ENCODE data around the gene DNAJA3.

Gene DNAJA3

DNA sequence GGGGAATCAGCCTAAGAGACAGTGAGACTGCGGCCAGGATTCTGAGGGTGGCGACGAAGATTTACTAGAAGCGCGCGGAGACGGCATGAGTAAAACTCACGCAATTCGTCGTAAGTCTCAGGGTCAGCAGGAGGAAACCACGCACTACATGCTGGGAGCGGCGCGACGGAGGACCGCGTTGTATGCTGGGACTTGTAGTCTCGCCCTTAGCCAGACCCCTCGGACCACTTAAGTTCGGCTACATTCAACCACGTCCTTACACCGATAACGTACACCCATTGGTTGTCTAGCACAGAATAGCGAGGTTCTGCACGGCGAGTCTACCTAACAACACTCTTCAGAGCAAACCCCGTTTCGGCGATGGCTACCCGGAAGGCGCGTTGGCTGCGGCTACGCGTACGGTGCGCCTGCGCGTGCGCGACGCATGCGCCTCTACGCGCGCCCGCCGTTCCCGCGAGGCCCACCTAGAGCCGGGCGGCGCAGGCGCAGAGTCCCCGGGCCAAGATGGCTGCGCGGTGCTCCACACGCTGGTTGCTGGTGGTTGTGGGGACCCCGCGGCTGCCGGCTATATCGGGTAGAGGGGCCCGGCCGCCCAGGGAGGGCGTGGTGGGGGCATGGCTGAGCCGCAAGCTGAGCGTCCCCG lies at the start of gene DNAJA3:
DNAJA3 (plus strand) TSS at position 491 of the 643 bp plus-strand sequence; CDS start at position 505, 14 bp downstream.
- DNase-seq: peak; percentile 87

DNA sequence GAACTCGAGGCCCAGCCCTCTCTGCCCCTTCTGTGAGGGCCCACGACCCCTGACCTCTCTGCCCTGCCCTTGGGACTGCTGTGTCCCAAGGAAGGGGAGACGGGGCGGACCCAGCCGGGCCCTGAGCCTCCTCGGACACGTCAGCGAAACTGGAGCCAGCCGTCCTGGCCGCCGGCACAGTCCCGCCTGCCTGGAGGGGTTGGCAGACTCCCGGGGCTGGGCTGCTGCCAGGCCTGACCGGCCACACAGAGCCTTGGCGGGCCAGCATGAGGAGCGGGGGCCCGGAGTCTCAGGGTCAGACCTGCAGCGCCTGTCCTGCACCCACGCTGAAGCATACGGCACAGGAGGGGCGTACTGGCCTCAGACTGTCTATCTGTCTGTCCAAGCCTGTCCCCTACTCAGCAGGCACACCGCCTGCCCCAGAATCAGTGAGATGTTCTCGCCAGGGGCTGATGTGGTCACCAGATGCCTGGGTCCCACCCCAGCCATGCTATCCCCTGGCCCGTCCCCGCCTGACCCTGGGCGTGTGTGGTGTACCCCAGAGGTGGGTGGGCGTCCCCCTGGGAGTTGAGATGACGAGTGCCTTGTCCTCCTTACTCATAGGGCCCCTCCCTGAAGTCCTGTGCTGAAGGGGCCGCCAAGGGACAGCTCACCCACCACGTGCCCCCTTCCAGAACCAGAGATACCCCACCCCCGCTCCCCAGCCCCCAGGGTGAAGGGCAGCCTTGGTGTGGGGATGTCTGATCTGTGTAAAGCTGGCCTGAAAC lies 49.4 kb upstream of the DNAJA3 start:
- DNase-seq: peak; percentile 65

DNA sequence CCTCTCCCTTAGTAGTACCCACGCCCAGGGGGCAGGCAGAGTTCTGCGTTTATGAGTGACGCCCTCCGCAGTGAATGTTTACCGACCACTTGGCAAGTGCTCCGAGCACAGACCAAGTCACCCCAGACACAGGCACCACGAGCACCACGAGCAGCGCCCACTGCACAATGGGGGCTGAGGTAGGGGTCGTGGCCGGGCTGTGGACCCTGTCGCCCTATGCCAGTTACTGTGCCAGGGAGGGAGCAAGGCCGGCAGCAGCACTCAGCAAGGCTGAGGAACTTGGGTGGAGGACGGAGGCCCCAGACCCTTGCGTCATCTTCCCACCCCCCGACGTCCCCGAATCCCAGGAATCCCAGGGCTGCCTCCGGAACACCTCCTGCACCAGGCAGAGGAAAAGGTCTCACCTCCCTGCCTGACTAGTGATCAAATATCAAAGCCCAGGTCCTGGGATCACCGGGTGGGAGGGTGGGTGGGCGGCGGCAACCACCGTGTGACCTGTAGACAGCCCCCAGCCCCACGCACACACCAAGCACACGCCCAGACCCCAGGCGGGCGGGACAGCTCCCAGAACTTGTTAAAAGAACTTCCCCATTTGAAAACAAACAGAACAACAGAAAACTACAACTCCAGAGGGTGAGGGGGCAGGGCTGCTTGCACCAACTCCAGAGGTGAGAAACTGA lies 48.6 kb upstream of the DNAJA3 start:
- no peak for DNase-seq

DNA sequence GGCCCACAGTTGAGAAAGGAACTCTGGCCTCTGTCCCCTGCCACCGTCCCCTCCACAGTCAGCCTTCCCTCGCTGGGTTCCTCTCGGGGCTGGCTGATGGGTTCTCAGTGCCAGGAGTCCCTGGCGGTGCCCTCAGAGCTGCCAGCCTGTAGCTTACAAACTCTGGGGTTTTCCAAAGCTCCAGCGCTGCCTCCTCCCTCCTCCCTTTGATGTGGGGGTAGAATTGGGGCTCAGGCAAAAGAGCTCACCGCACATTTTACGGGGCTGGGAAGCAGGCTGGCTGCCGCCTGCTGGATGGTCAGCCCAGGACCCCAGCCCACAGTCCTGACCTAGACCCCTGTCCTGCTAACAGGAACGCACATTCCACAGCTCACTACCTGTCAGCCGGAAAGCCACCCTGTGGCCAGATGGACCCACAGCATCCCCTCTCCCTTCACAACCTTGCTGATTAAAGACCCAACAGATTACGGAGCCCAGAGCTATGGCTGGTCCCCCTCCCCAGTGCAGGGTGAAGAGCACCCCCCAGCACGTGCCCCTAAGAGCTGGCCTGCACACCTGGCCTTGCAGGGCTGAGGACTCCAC lies 48.0 kb upstream of the DNAJA3 start:
- DNase-seq: no peak

DNA sequence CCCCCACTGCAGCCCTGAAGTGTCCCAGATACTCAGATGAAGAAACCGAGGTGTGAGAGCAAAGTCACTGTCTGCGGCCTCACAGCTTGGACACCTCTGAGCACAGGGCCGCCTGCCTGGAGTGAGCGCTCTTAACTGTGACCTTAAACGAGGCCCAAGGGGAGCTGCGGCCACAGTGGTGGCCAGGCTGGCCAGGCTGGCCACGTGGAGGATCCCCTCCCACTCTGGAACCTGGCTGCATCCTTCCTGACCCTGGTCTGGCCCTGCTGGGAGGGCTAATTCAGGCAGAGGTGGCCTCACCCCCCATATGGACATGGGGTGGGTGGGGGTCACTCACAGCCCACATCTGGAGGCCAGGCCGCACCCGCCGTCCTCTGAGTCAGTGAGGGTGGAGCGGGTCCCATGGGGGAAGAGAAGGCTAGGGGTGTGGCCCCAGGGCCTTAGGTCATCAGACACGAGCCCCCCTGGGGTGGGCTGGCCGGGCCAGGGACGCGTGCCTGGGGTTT lies 47.5 kb upstream of the DNAJA3 start:
- no peak for DNase-seq

DNA sequence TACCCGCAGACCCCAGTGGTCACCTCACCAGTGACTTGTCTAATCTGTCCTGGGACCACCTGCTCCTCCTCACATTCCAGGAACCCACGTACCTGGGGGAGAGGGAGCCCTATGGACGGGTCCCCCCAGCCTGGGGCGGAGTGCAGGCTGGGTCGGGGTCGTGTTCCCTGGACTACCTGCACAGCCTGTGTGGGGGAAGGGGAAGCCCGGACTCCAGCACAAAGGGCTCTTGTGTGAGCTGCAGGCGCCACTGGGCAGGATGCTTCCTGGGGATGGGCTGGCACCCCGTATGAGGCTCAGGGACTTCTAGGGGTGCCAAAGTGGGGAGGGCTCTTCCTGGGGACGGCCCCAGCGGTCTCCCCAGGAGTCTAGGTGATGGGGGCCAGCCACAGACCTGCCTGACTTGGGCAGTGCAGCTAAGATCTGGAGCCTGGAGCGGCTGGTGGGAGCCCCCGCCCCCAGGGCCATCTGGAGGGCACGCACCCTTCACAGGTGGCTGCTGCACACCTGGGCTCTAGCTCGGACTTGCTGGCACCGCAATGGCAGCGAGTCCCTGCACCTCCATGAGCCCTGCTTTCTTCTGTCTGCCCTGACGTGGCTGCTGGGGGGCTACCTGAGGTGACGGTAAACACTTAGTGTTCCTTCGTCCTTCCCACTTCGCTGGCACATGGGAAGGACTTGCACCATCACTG lies 46.5 kb upstream of the DNAJA3 start:
- no peak for DNase-seq

DNA sequence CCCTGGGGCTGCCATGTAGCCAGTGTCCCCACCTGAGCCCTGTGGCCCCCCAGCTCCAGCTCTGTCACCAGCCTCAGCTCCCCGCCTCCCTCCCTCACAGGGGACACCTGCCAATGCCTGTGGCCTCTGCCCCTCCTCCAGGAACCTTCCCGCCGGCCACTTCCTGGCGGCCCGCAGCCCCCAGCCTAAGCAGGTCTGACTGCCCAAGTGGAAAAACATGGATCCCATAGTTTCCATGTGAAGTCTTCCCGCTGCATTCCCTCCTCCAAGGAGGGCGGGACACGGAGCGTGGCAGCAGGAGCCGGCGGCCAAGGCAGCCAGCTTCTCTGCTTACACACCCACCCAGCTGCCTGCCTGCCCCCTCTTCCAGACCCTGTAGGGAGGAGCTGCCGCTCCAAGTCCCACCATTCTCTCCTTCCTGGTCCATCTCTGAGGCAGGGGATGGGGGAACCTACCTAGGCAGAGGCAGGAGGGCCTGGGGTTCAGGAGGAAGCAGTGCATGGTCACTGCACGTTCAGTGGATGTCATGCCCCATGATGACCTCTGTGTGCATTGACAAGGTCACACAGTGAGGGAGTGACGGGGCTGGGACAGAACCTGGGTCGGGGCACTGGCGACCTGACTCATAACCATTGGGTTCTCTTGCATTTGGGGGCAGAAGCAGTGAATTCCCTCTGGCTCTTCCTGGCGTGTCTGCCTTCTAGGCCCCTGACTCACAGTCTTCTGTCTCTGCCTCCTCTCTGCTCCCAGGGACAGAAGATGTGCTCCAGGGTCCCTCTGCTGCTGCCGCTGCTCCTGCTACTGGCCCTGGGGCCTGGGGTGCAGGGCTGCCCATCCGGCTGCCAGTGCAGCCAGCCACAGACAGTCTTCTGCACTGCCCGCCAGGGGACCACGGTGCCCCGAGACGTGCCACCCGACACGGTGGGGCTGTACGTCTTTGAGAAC lies 45.3 kb upstream of the DNAJA3 start:
- no peak for DNase-seq

DNA sequence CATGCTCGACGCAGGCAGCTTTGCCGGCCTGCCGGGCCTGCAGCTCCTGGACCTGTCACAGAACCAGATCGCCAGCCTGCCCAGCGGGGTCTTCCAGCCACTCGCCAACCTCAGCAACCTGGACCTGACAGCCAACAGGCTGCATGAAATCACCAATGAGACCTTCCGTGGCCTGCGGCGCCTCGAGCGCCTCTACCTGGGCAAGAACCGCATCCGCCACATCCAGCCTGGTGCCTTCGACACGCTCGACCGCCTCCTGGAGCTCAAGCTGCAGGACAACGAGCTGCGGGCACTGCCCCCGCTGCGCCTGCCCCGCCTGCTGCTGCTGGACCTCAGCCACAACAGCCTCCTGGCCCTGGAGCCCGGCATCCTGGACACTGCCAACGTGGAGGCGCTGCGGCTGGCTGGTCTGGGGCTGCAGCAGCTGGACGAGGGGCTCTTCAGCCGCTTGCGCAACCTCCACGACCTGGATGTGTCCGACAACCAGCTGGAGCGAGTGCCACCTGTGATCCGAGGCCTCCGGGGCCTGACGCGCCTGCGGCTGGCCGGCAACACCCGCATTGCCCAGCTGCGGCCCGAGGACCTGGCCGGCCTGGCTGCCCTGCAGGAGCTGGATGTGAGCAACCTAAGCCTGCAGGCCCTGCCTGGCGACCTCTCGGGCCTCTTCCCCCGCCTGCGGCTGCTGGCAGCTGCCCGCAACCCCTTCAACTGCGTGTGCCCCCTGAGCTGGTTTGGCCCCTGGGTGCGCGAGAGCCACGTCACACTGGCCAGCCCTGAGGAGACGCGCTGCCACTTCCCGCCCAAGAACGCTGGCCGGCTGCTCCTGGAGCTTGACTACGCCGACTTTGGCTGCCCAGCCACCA lies 44.4 kb upstream of the DNAJA3 start:
- DNase-seq: no peak

DNA sequence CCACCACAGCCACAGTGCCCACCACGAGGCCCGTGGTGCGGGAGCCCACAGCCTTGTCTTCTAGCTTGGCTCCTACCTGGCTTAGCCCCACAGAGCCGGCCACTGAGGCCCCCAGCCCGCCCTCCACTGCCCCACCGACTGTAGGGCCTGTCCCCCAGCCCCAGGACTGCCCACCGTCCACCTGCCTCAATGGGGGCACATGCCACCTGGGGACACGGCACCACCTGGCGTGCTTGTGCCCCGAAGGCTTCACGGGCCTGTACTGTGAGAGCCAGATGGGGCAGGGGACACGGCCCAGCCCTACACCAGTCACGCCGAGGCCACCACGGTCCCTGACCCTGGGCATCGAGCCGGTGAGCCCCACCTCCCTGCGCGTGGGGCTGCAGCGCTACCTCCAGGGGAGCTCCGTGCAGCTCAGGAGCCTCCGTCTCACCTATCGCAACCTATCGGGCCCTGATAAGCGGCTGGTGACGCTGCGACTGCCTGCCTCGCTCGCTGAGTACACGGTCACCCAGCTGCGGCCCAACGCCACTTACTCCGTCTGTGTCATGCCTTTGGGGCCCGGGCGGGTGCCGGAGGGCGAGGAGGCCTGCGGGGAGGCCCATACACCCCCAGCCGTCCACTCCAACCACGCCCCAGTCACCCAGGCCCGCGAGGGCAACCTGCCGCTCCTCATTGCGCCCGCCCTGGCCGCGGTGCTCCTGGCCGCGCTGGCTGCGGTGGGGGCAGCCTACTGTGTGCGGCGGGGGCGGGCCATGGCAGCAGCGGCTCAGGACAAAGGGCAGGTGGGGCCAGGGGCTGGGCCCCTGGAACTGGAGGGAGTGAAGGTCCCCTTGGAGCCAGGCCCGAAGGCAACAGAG lies 43.5 kb upstream of the DNAJA3 start:
- no peak for DNase-seq

DNA sequence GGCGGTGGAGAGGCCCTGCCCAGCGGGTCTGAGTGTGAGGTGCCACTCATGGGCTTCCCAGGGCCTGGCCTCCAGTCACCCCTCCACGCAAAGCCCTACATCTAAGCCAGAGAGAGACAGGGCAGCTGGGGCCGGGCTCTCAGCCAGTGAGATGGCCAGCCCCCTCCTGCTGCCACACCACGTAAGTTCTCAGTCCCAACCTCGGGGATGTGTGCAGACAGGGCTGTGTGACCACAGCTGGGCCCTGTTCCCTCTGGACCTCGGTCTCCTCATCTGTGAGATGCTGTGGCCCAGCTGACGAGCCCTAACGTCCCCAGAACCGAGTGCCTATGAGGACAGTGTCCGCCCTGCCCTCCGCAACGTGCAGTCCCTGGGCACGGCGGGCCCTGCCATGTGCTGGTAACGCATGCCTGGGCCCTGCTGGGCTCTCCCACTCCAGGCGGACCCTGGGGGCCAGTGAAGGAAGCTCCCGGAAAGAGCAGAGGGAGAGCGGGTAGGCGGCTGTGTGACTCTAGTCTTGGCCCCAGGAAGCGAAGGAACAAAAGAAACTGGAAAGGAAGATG lies 42.8 kb upstream of the DNAJA3 start:
- DNase-seq: no peak

DNA sequence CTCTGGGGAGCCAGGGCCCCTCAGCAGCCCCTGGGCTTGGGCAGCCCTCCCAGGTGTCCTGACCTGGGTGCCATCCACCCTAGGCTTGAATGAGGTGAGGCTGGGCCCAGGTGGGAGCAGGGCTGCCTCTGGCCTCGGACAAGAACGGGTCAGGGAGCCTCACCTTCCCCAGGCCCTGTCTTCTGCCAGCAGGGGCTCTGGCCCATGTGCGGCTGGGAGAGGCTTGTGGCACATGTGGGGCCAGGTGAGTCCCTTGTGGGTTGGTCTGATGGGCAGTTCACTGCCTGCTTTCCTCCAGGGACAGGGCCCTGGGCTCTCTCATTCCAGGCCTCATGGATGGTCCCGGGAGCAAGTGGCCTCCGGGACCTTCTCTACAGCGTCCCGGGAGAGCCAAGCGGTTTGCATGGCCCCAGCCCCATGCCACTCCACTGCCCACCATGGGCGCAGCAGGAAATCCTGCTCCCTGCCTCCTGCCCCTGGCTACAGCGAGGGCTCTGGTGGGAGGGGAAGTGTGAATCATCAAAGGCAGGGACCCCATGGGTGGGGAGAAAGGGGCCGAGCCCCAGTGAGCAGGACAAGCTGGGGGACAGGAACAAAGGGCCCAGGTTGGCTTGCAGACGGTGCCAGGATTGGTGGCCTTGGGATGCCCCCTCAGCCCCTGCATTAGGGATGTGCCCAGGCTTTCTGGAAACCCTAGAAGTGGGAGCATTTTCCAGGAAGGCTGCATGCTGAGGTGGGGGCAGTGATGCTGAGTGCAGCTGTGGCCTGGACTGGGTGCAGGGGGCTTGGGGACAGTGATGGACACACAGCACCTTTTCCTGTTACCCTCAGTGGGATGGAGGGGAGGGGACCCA lies 41.9 kb upstream of the DNAJA3 start:
- no peak for DNase-seq

DNA sequence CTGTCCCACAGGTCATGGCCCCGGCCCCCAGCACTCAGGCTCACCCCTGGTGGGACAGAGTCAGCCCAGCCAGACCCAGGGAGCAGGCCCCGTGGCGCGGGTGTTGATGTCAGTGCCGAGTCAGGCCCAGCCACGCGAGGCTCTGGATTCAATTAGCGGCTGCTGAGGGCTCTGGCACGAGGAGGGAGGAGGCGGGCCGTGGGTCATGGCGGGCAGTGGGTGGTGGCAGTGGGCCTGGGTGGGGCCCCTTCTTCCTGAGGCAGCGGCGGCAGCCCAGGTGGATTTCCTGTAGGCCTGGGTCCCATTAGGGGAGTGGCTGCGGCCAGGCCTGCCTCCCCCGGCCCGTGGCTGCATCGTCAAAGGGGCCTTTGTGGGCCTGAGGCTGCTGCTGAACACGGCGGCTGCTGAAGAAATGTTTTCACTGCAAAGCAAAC lies 41.1 kb upstream of the DNAJA3 start:
- DNase-seq: peak; percentile 16

DNA sequence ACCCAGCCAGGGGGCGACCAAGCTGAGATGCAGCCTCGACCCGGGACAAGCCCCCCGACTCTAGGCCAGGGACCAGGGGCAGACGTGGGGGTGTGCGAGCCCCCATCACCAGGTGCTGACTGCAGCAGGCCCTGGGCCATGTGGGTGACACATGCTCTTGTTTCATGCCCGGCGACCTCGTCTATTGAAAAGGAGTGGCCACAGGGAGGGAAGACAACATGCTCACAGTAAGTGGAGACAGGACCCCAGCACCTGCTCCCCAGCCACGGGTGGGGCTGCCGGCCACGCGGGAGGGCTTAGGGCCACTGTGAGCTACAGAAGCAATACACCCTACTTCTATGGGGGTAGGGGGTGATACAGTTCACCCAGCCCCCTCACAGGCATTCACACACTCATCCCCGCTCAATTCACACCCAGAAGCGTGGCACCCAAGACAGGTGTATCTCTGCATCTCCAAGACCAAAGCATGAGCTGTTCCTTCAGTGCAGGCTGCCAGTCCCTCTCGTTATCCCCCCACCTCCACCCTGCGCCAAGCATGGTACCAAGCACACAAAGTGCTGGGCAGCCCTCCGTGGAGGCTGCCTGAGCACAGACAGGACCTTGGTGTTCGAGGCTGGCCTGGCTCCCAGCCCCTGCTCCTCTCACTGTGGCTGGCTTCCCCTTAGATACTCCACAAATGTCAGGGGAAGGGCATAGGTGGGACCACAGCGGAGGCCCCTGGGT lies 40.4 kb upstream of the DNAJA3 start:
- DNase-seq: no peak

DNA sequence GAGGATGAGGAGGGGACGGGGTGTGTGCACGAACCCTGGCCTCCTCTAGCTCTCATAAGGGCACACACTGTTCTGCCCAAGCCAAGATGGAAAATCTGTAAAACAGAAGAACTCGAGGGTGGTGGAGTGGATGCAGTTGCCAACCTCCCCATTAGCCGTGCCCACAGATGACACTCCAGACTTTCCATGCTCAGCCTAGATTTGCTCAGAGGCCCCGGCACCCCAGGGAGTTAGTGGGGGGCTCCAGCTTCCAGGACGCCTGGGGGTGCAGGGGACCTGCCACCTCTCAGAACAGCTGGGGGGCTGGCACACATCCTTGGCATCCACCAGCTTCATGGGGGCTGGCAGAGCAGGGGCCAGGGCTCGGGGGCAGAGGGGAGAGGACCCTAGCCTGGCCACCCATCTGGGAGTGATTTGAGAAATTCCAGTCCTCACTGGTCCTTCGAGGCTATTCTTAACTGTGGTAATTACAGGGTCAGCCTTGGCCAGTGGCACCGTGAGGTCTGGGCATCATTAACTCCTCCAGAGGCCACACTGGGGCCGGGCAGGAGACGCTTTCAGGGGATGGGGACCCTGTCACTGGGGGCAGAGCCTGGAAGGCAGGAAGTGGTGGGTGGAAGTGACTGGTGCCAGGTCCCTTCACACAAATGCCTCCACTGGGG lies 39.7 kb upstream of the DNAJA3 start:
- DNase-seq: no peak

DNA sequence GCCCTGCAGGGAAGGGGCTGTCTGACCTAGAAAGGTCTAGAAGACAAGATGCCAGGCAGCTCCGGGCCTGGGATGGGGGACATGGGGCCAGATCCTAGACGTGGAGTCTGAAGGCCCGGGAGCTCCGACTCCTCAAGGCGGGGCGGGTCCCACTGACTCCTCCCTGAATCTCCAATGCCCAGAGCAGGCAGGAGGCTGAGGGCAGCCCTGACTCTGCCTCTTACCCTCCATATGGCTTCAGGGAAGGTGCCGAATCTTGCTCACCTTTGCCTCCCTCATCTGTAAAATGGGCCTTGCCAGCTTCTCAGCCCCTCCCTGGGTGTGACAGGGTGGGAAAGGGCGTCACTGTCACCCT lies 39.2 kb upstream of the DNAJA3 start:
- peak; percentile 39 for DNase-seq

DNA sequence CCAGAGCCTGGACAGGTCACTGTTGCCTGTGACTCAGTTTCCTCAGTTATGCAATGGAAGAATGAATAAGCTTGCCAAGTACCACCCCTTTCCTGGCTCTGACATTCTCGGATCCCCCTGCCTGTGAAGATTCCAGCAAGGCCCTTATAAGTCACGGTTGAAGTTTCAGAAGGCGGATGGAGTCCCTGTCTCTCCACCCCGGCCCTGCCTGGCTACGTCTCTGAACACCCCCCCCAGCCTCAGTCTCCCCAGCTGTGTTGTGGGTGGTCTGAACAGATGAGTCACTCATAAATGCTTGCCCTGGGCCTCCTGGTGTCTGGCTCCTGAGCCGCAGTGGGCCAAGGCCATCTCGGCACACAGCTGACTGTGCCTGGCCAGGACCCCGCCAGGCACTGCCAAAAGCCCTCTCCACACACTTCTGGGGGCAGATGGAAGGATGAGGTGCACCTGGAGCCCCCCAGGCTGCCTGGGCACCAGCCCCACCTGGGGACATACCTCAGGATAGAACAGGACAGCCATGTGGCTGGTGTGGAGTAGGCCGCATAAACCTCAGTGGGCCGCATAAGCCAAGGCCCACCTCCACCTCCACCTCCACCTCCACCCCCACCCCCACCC lies 38.6 kb upstream of the DNAJA3 start:
- no peak for DNase-seq

DNA sequence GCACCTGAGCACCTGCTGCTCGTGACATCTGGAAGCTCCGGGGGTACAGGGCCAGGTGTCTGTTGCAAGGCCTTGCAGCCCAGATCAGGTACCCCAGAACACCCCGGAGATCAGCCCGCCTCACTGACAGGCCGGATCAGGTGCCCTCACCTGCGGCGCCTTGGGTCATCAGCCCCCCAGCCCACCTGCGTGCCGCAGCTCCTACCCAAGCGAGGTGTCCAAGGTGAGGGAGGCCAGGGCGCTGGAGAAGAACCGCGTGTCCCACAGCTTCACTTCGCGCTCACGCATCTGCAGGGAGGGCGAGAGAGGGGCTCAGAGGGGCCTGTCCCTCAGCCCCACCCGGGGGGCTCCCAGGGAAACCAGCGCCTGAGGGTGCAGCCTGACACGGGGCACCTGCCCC lies 37.9 kb upstream of the DNAJA3 start:
- DNase-seq: no peak
